ENCODE measurements around the gene SLC22A12.

- TF ChIP-seq, protein P1, sequence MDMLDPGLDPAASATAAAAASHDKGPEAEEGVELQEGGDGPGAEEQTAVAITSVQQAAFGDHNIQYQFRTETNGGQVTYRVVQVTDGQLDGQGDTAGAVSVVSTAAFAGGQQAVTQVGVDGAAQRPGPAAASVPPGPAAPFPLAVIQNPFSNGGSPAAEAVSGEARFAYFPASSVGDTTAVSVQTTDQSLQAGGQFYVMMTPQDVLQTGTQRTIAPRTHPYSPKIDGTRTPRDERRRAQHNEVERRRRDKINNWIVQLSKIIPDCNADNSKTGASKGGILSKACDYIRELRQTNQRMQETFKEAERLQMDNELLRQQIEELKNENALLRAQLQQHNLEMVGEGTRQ (IDR thresholded peaks at IDR 0.05; ENCODE audit: borderline replicate concordance, low read depth, low read length), result no peak
- no peak for TF ChIP-seq CTCF (IDR thresholded peaks at IDR 0.05)
- TF ChIP-seq GABPA (IDR thresholded peaks at IDR 0.05; ENCODE audit: low read depth), result no peak
- TF ChIP-seq MXI1 (IDR thresholded peaks at IDR 0.05; ENCODE audit: low read depth, low read length), result no peak
- TF ChIP-seq SIN3A (IDR thresholded peaks at IDR 0.05; ENCODE audit: borderline replicate concordance, low read depth, low read length), result no peak
- no peak for TF ChIP-seq FOXM1 (IDR thresholded peaks at IDR 0.05; ENCODE audit: low read depth)
- TF ChIP-seq, protein P2, sequence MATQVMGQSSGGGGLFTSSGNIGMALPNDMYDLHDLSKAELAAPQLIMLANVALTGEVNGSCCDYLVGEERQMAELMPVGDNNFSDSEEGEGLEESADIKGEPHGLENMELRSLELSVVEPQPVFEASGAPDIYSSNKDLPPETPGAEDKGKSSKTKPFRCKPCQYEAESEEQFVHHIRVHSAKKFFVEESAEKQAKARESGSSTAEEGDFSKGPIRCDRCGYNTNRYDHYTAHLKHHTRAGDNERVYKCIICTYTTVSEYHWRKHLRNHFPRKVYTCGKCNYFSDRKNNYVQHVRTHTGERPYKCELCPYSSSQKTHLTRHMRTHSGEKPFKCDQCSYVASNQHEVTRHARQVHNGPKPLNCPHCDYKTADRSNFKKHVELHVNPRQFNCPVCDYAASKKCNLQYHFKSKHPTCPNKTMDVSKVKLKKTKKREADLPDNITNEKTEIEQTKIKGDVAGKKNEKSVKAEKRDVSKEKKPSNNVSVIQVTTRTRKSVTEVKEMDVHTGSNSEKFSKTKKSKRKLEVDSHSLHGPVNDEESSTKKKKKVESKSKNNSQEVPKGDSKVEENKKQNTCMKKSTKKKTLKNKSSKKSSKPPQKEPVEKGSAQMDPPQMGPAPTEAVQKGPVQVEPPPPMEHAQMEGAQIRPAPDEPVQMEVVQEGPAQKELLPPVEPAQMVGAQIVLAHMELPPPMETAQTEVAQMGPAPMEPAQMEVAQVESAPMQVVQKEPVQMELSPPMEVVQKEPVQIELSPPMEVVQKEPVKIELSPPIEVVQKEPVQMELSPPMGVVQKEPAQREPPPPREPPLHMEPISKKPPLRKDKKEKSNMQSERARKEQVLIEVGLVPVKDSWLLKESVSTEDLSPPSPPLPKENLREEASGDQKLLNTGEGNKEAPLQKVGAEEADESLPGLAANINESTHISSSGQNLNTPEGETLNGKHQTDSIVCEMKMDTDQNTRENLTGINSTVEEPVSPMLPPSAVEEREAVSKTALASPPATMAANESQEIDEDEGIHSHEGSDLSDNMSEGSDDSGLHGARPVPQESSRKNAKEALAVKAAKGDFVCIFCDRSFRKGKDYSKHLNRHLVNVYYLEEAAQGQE (IDR thresholded peaks at IDR 0.05; ENCODE audit: low read depth, low read length), result no peak
- TF ChIP-seq, protein P3, sequence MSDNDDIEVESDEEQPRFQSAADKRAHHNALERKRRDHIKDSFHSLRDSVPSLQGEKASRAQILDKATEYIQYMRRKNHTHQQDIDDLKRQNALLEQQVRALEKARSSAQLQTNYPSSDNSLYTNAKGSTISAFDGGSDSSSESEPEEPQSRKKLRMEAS (IDR thresholded peaks at IDR 0.05; ENCODE audit: low read depth), result no peak
- TF ChIP-seq ELF1 (IDR thresholded peaks at IDR 0.05), result no peak
- TF ChIP-seq CHD2 (IDR thresholded peaks at IDR 0.05; ENCODE audit: low read length, partially characterized antibody), result no peak
- no peak for TF ChIP-seq MEF2A (IDR thresholded peaks at IDR 0.05; ENCODE audit: borderline replicate concordance, low read depth)
- TF ChIP-seq NFIC (IDR thresholded peaks at IDR 0.05; ENCODE audit: borderline replicate concordance), result no peak
- TF ChIP-seq RAD21 (IDR thresholded peaks at IDR 0.05; ENCODE audit: low read length), result no peak
- TF ChIP-seq IRF3 (IDR thresholded peaks at IDR 0.05; ENCODE audit: low read depth, low read length), result no peak
Measured at GRCh38 chr11:64556044-64556720, 34.8 kb upstream of the SLC22A12 start.
